ENCODE results near the gene ANXA7.
"Not testable (repeated sequence)": the region's sequence is repeated elsewhere in the genome, so short reads cannot be mapped to it uniquely, and the experiment has no call there.

The ANXA7 gene

GRCh38 chr10:73408061-73408460 is 5.8 kb downstream of the ANXA7 start:
- in situ Hi-C loops (cut with MboI; ENCODE audit: low sequenced_read_pairs), result no loop called here

- in situ Hi-C loops (cut with MboI; ENCODE audit: low sequenced_read_pairs), result no loop called here
Observed at GRCh38 chr10:73407495-73407894, 6.4 kb downstream of the ANXA7 start.

- in situ Hi-C loops (cut with MboI; ENCODE audit: low sequenced_read_pairs), result no loop called here
Observed at GRCh38 chr10:73406846-73407245, 7.0 kb downstream of the ANXA7 start.

- in situ Hi-C loops (cut with MboI; ENCODE audit: low sequenced_read_pairs), result no loop called here
Observed at GRCh38 chr10:73405556-73405955, 8.3 kb downstream of the ANXA7 start.

- in situ Hi-C loops (cut with MboI; ENCODE audit: low sequenced_read_pairs), result no loop called here
Observed at GRCh38 chr10:73404690-73405089, 9.2 kb downstream of the ANXA7 start.

GRCh38 chr10:73401636-73402035 is 12.2 kb downstream of the ANXA7 start:
- in situ Hi-C loops (cut with MboI; ENCODE audit: low sequenced_read_pairs), result no loop called here

GRCh38 chr10:73399063-73399462 is 14.8 kb downstream of the ANXA7 start:
- in situ Hi-C loops (cut with MboI; ENCODE audit: low sequenced_read_pairs), result no loop called here

GRCh38 chr10:73398024-73398423 is 15.8 kb downstream of the ANXA7 start:
- in situ Hi-C loops (cut with MboI; ENCODE audit: low sequenced_read_pairs), result no loop called here

GRCh38 chr10:73394325-73394724 is 19.5 kb downstream of the ANXA7 start:
- in situ Hi-C loops (cut with MboI; ENCODE audit: low sequenced_read_pairs), result not testable (repeated sequence)

GRCh38 chr10:73388228-73388627 is 25.6 kb downstream of the ANXA7 start:
- in situ Hi-C loops (cut with MboI; ENCODE audit: low sequenced_read_pairs), result no loop called here

GRCh38 chr10:73386583-73386982 is 27.3 kb downstream of the ANXA7 start:
- in situ Hi-C loops (cut with MboI; ENCODE audit: low sequenced_read_pairs), result no loop called here

- in situ Hi-C loops (cut with MboI; ENCODE audit: low sequenced_read_pairs), result no loop called here
Observed at GRCh38 chr10:73379064-73379748, 34.7 kb downstream of the ANXA7 start.

- in situ Hi-C loops (cut with MboI; ENCODE audit: low sequenced_read_pairs), result no loop called here
Observed at GRCh38 chr10:73376679-73377078, 37.2 kb downstream of the ANXA7 start.

GRCh38 chr10:73368238-73368637 is 45.6 kb downstream of the ANXA7 start:
- in situ Hi-C loops (cut with MboI; ENCODE audit: low sequenced_read_pairs), result no loop called here

GRCh38 chr10:73366381-73367298 is 47.2 kb downstream of the ANXA7 start:
- in situ Hi-C loops (cut with MboI; ENCODE audit: low sequenced_read_pairs), result no loop called here

- in situ Hi-C loops (cut with MboI; ENCODE audit: low sequenced_read_pairs), result no loop called here
Observed at GRCh38 chr10:73364964-73365363, 48.9 kb downstream of the ANXA7 start.

- in situ Hi-C loops (cut with MboI; ENCODE audit: low sequenced_read_pairs), result no loop called here
Observed at GRCh38 chr10:73359492-73359891, 54.4 kb downstream of the ANXA7 start.

GRCh38 chr10:73358331-73359279 is 55.3 kb downstream of the ANXA7 start, which contains the start of gene CFAP70:
TSS of gene CFAP70 (minus strand) at chr10:73358864. CDS start at chr10:73354796, 4,068 bp downstream.
- in situ Hi-C loops (cut with MboI; ENCODE audit: low sequenced_read_pairs), result no loop called here

GRCh38 chr10:73357821-73358220 is 56.0 kb downstream of the ANXA7 start:
- in situ Hi-C loops (cut with MboI; ENCODE audit: low sequenced_read_pairs), result no loop called here

GRCh38 chr10:73357166-73357565 is 56.7 kb downstream of the ANXA7 start:
- in situ Hi-C loops (cut with MboI; ENCODE audit: low sequenced_read_pairs), result no loop called here

GRCh38 chr10:73344269-73344668 is 69.6 kb downstream of the ANXA7 start:
- in situ Hi-C loops (cut with MboI; ENCODE audit: low sequenced_read_pairs), result no loop called here

Data from HL-60/S4 (cell line).